Cardiac fibroblast (primary cell): Measurements from ENCODE around the gene NAV2.

ENCODE experiments used
- DNase-seq, 2 donors: peaks; one replicate each; pipeline versions ENCODE4 v3.0.0 to v3.0.0-alpha.2; 2010; ENCODE audit warnings: low read depth in 2 of 2
- H3K4me3 ChIP-seq, 2 donors: replicated peaks in 1 of 2; 1 replicate in 1 of 2; 2 replicates in 1 of 2; pipeline ENCODE4 v1.5.1; 2011; ENCODE audit warnings: low read depth in 2 of 2, low read length in 2 of 2, mild to moderate bottlenecking in 2 of 2, moderate library complexity in 1 of 2
- CTCF ChIP-seq: IDR thresholded peaks from one replicate; pipeline ENCODE4 v1.5.1; 2011; ENCODE audit warnings: low read depth, mild to moderate bottlenecking, low read length, inconsistent platforms

NAV2 gene

GRCh38 chr11:19800162-19800561 is 87.5 kb downstream of the NAV2 start:
- TF ChIP-seq CTCF: peak; percentile 37
- peak; percentile 34 to 37 for DNase-seq
- H3K4me3 ChIP-seq: no peak overlapping the region

- DNase-seq: no peak
- TF ChIP-seq CTCF: peak; percentile 15
- H3K4me3 ChIP-seq: no peak overlapping the region
Measured at GRCh38 chr11:19800714-19801519, 88.3 kb downstream of the NAV2 start.

- H3K4me3 ChIP-seq: no peak overlapping the region
- TF ChIP-seq CTCF: no peak
Measured at GRCh38 chr11:19802773-19803293, 90.2 kb downstream of the NAV2 start.

GRCh38 chr11:19803506-19803998 is 90.9 kb downstream of the NAV2 start:
- H3K4me3 ChIP-seq: no peak overlapping the region
- no peak for TF ChIP-seq CTCF
- no peak for DNase-seq

More at GRCh38 chr11:19802773-19803293, 90.2 kb downstream of the NAV2 start:
- DNase-seq: no peak

GRCh38 chr11:19805376-19805775 is 92.7 kb downstream of the NAV2 start:
- DNase-seq: no peak
- no peak overlapping the region for H3K4me3 ChIP-seq
- no peak for TF ChIP-seq CTCF

GRCh38 chr11:19805827-19806226 is 93.2 kb downstream of the NAV2 start:
- H3K4me3 ChIP-seq: no peak overlapping the region
- no peak for DNase-seq
- no peak for TF ChIP-seq CTCF
